ENCODE data around the gene SYT1.

DNA sequence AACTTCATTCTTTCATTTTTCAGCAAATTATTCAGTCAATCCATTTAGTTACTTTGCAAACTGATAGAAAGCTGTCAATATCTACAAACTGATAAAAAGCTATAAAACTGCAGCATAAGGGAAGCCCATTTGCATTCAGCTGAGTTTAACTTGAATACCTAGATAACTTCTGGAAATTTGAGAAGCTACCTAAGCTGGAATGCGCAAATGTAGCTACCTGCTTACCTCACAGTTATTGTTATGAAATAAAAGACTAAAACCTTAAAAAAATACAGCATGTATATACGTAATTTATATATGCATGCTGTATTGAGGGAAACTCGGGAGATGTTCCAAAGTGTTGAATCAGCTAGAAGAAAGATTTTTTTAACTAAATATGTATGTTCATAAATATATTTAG is 94.4 kb downstream of the SYT1 start:
- TF ChIP-seq, protein P1, sequence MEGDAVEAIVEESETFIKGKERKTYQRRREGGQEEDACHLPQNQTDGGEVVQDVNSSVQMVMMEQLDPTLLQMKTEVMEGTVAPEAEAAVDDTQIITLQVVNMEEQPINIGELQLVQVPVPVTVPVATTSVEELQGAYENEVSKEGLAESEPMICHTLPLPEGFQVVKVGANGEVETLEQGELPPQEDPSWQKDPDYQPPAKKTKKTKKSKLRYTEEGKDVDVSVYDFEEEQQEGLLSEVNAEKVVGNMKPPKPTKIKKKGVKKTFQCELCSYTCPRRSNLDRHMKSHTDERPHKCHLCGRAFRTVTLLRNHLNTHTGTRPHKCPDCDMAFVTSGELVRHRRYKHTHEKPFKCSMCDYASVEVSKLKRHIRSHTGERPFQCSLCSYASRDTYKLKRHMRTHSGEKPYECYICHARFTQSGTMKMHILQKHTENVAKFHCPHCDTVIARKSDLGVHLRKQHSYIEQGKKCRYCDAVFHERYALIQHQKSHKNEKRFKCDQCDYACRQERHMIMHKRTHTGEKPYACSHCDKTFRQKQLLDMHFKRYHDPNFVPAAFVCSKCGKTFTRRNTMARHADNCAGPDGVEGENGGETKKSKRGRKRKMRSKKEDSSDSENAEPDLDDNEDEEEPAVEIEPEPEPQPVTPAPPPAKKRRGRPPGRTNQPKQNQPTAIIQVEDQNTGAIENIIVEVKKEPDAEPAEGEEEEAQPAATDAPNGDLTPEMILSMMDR (conservative IDR thresholded peaks at IDR 0.05; ENCODE audit: low read depth, low read length) = no peak
- TF ChIP-seq POLR2A (IDR thresholded peaks at IDR 0.05; ENCODE audit: low read depth, low read length) = no peak
- no peak for TF ChIP-seq MAZ (IDR thresholded peaks at IDR 0.05; ENCODE audit: borderline replicate concordance, low read depth, low read length)
- no peak for TF ChIP-seq RAD21 (IDR thresholded peaks at IDR 0.05; ENCODE audit: low read length)
- TF ChIP-seq MXI1 (IDR thresholded peaks at IDR 0.05; ENCODE audit: borderline replicate concordance, low read depth, low read length) = no peak
- TF ChIP-seq, protein P2, sequence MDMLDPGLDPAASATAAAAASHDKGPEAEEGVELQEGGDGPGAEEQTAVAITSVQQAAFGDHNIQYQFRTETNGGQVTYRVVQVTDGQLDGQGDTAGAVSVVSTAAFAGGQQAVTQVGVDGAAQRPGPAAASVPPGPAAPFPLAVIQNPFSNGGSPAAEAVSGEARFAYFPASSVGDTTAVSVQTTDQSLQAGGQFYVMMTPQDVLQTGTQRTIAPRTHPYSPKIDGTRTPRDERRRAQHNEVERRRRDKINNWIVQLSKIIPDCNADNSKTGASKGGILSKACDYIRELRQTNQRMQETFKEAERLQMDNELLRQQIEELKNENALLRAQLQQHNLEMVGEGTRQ (IDR thresholded peaks at IDR 0.05; ENCODE audit: low read depth, low read length) = no peak
- TF ChIP-seq CEBPB (IDR thresholded peaks at IDR 0.05; ENCODE audit: low read depth, low read length) = no peak
- no peak for TF ChIP-seq MAFK (IDR thresholded peaks at IDR 0.05; ENCODE audit: low read depth, low read length)
- TF ChIP-seq CHD1 (IDR thresholded peaks at IDR 0.05; ENCODE audit: low read depth, low read length) = no peak
